Measurements from ENCODE around the gene PPP1CA. TPM values are rescaled to one million over a fixed set of nuclear protein-coding genes. Genes with fewer than 3 reads are reported as not detected.
A peak's percentile ranks its signal among the peaks of the same experiment; 100 is the strongest.

The PPP1CA gene
- polyA plus RNA-seq, 2 of the 4 experiments (the other 2 are of a cell fraction): 174 to 208 TPM

DNA sequence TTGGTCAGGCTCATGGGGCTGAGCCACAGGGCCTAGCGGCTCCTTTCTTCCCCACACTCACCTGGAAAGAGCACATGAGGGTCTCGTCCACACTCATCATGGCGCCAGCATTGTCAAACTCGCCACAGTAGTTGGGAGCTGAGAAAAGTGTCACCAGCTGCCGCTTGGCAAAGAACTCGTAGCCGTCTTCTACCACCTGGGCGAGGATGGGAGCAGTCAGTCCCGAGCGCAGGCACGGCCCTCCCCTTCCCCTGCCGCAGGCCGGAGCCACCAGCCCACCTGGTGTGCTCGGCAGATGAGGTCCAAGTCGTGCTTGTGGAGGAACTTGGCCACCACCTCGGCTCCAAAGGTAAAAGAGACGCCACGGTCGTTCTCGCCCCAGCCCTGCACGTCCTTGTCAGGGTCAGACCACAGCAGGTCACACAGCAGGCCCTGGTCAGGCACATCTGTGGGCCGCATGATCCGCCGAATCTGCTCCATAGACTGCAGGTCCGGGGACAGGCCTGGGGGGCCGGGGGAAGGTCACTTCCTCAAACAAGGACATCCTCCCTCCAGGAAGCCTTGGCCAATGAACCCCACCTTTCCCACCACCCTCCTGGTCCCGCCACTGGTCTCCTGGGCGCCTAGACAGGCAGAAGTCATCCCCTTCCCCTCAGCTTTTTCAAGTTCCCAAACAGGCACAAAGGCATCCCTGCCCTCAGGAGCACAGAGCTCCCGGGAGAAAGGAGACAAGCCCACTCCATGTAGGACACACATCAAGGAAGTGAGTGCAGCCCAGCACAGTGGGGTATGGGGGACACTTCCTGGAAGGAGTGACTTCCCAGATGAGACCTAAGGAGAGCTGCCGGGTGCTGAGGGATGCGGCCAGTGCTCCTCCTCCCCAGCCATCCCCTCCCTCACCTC lies 2.7 kb downstream of the PPP1CA start:
- TF ChIP-seq MAFK (IDR thresholded peaks at IDR 0.05; ENCODE audit: partially characterized antibody) (no peak), FOSL2 (IDR thresholded peaks at IDR 0.05) (no peak), FOSL2 (CRISPR knock-in tag; IDR thresholded peaks at IDR 0.05) (no peak), KDM1A (IDR thresholded peaks at IDR 0.05; ENCODE audit: low read depth) (no peak), CBX8 (IDR thresholded peaks at IDR 0.05) (no peak), CHD4 (IDR thresholded peaks at IDR 0.05; ENCODE audit: borderline replicate concordance) (no peak), EP300 (IDR thresholded peaks at IDR 0.05) (no peak), EHMT2 (IDR thresholded peaks at IDR 0.05; ENCODE audit: low read depth) (no peak), RAD21 (conservative IDR thresholded peaks at IDR 0.05 in 1 of 2, IDR thresholded peaks at IDR 0.05 in 1 of 2) (no peak), HDAC2 (IDR thresholded peaks at IDR 0.05) (no peak), SREBF2 (IDR thresholded peaks at IDR 0.05) (no peak), EHF (CRISPR knock-in tag; IDR thresholded peaks at IDR 0.05) (no peak), ESRRA (IDR thresholded peaks at IDR 0.05; ENCODE audit: borderline replicate concordance, low read length) (no peak), FOXS1 (CRISPR knock-in tag; IDR thresholded peaks at IDR 0.05) (no peak)
- FAIRE-seq (no peak), ATAC-seq (no peak), DNase-seq (ENCODE audit: low read depth in 1 of 2, low spot score in 1 of 2) (no peak)
- H3K4me3 ChIP-seq: no peak overlapping the region
- 91% methylated on average over 31 of the region's 31 CpGs for WGBS (ENCODE audit: missing lambda C conversion rate)
- H3K4me2 ChIP-seq: no peak overlapping the region
- H3K4me1 ChIP-seq: peaks cover 15% of the 10 kb centered on the region
- no peaks in the 10 kb centered on the region for H3K9me3 ChIP-seq
- no peak overlapping the region for H3K27ac ChIP-seq
- CTCF ChIA-PET: interaction anchor here (1.0 to 46.2 kb wide), 4 partner anchors 18 to 174 kb away, joined by 4 to 1913 read pairs (median 315); partner anchors contain the start of genes CLCF1, POLD4 and RAD9A
- POLR2A ChIA-PET: interaction anchor here (1.2 kb wide), 1 partner anchor 45 kb away, joined by 3 read pairs; no protein-coding TSS in a partner anchor

- ATAC-seq (no peak), DNase-seq (ENCODE audit: low read depth in 1 of 2, low spot score in 1 of 2) (no peak), FAIRE-seq (no peak)
- no peak overlapping the region for H3K4me3 ChIP-seq
- no peak overlapping the region for H3K27ac ChIP-seq
- 88% methylated on average over 22 of the region's 24 CpGs for WGBS (ENCODE audit: missing lambda C conversion rate)
- H3K4me1 ChIP-seq: peaks cover 15% of the 10 kb centered on the region
- TF ChIP-seq ZNF302 (CRISPR knock-in tag; IDR thresholded peaks at IDR 0.05) (no peak), POLR2AphosphoS2 (conservative IDR thresholded peaks at IDR 0.05; ENCODE audit: low read length) (0 out of 2 replicates have a peak, but pooled peaks have one; percentile 38)
- POLR2A ChIA-PET: interaction anchor here (1.2 kb wide), 1 partner anchor 44 kb away, joined by 3 read pairs; no protein-coding TSS in a partner anchor
- no peak overlapping the region for H3K4me2 ChIP-seq
- CTCF ChIA-PET: interaction anchor here (1.0 to 46.2 kb wide), 5 partner anchors 17 to 136 kb away, joined by 3 to 1913 read pairs (median 4); partner anchors contain the start of genes CLCF1, PITPNM1, POLD4 and RAD9A
- H3K9me3 ChIP-seq: no peaks in the 10 kb centered on the region
These were observed 3.5 kb downstream of the PPP1CA start for GRCh38 chr11:67397986-67398660.

GRCh38 chr11:67397536-67397935 lies 4.1 kb downstream of the PPP1CA start:
- Histone ChIP-seq H3K27ac (no peak overlapping the region), H3K4me2 (no peak overlapping the region), H3K9me3 (no peaks in the 10 kb centered on the region), H3K4me1 (peaks cover 17% of the 10 kb centered on the region), H3K4me3 (no peak overlapping the region)
- TF ChIP-seq TP53 (CRISPR knock-in tag; IDR thresholded peaks at IDR 0.05) (no peak), JUN (IDR thresholded peaks at IDR 0.05) (no peak), PHF8 (IDR thresholded peaks at IDR 0.05; ENCODE audit: borderline replicate concordance, low read depth) (no peak), EP300 (IDR thresholded peaks at IDR 0.05) (no peak), BCL3 (IDR thresholded peaks at IDR 0.05) (no peak), GATA3 (IDR thresholded peaks at IDR 0.05; ENCODE audit: borderline replicate concordance) (no peak), EHMT2 (IDR thresholded peaks at IDR 0.05; ENCODE audit: low read depth) (no peak), JUNB (IDR thresholded peaks at IDR 0.05) (no peak), ZFP36 (IDR thresholded peaks at IDR 0.05; ENCODE audit: borderline replicate concordance, partially characterized antibody) (no peak), RNF2 (IDR thresholded peaks at IDR 0.05; ENCODE audit: borderline replicate concordance, low read depth) (no peak)
- TF ChIP-seq, protein P1, sequence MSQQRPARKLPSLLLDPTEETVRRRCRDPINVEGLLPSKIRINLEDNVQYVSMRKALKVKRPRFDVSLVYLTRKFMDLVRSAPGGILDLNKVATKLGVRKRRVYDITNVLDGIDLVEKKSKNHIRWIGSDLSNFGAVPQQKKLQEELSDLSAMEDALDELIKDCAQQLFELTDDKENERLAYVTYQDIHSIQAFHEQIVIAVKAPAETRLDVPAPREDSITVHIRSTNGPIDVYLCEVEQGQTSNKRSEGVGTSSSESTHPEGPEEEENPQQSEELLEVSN (IDR thresholded peaks at IDR 0.05; ENCODE audit: borderline replicate concordance, low read depth): no peak
- ATAC-seq (no peak), DNase-seq (ENCODE audit: low read depth in 1 of 2, low spot score in 1 of 2) (no peak), FAIRE-seq (no peak)
- ChIA-PET CTCF (interaction anchor here (1.0 to 46.2 kb wide), 5 partner anchors 16 to 136 kb away, joined by 3 to 1913 read pairs (median 4); partner anchors contain the start of genes CLCF1, PITPNM1, POLD4 and RAD9A), POLR2A (no interaction called here)
- 94% methylated on average over 6 of the region's 6 CpGs for WGBS (ENCODE audit: missing lambda C conversion rate)
